Stimulated activated CD8-positive, alpha-beta memory T cell treated with anti-CD3 and anti-CD28 coated beads, Interleukin-15, amount 100 ng/mL, for 1 hour (primary cell): ENCODE measurements around the gene TAPBPL.
A peak's percentile ranks its signal among the peaks of the same experiment; 100 is the strongest.
"Not testable (repeated sequence)": the region's sequence is repeated elsewhere in the genome, so short reads cannot be mapped to it uniquely, and the experiment has no call there.

Source experiments
- DNase-seq: peaks from one replicate; pipeline ENCODE4 v3.0.0-alpha.2; 2020; ENCODE audit warnings: low read depth

TAPBPL gene

DNA sequence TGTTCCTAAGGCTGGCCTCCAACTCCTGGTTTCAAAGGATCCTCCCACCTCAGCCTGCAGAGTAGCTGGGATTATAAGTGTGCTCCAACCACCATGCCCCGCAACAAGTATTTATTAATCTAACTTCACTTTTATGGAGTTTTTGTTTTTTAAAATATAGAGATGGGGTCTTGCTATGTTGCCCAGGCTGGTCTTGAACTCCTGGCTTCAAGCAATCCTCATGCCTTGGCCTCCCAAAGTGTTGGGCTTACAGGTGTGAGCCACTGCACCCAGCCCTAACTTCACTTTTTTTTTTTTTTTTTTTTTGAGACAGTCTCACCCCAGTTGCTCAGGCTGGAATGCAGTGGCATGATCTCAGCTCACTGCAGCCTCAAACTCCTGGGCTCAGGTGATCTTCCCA lies 38.8 kb downstream of the TAPBPL start:
- not testable (repeated sequence) for DNase-seq

DNA sequence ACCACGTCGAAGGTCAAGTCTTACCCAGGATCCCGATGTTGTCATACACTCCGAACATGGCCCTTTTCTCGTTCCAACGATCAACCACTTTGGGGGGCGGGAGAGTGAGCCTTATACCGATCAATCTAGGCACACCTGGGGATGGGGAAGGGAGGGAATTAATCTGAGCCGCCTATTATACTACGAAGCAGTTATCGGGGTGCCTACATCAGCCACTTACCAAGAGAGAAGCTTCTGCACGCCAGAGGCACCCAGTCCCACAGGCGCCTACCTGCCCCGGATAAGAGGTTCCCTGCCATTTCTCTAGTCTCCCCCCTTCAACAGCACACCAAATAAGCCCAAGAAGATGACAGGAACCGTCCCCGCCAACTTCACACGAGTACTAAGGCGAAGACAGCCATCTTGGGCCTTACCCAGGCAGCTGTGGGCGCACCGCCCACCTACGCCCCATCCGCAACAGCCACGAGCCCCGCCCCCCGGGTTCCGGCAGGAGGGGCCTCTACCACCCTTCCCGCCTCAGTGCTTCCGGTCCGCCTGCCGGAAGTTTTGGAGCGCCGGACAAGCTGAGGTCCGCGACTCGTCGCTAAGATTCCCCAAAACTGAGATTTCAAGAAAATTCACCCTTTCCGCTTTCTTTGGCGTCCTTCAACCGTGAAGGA lies 41.1 kb downstream of the TAPBPL start, which contains the start of gene MRPL51:
Gene MRPL51, minus strand, starts transcription at position 425 of the 659 bp plus-strand sequence. Its CDS starts 126 bp downstream, at position 299.
- DNase-seq: peak; percentile 96

DNA sequence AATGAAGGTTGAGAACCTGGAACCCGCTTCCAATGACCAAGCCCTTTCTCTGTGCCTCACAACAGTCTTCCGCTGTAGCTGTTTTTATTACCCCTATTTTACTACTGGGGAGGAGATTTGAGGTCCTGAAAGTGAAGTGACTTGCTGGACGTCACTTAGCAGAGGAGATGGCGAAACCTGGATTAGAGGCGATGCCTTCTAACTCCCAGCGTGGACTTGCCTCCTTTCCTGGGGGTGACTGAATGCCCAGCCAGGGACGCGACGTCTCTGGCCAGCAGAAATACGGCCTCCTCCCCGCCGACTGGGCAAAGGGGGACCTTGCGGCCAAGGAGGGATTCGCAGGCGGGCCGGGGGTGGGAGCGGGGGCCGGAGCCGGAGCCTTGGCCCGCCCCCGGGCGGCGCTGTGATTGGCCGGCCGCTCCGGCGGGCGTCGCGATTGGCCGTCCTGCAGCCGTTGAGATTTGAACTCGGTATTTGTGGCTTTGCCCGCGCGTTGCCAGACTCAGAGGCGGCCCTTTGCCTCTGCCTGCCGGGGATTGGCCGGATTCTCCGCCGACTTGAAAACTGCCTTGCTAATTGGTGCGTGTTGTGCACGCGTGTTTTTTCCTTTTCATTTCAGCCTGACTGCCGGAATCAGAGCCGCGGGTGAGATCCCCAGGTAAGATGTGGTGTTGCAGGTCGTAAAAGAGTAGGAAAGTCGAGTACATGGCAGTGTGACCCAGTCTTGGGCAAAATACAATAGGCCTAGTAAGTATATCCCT lies 41.8 kb downstream of the TAPBPL start, which contains the start of gene NCAPD2:
Gene NCAPD2, plus strand, starts transcription at position 606 of the 761 bp plus-strand sequence. CDS start 997 bp downstream, outside the sequence.
- peak; percentile 83 for DNase-seq

DNA sequence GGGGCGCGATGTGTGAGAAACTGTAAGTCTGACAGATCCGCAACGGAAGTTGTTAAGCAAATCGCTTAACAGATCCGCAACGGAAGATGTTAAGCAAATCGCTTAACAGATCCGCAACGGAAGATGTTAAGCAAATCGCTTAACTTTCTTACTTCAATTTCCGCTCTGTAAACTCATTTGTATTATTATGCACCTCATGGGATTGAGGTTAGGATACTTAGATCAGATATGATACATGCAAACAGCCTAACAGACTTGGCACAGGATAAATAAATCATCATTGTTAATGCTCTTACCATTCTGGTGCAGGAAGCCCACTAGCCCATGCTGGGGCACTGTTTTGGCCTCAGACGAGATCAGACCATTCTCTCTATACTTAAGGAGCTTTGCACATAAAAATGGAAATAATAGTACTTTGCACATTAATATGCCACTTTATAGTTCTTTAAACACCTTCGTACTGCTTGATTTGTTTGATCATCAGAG lies 42.5 kb downstream of the TAPBPL start:
- no peak for DNase-seq

DNA sequence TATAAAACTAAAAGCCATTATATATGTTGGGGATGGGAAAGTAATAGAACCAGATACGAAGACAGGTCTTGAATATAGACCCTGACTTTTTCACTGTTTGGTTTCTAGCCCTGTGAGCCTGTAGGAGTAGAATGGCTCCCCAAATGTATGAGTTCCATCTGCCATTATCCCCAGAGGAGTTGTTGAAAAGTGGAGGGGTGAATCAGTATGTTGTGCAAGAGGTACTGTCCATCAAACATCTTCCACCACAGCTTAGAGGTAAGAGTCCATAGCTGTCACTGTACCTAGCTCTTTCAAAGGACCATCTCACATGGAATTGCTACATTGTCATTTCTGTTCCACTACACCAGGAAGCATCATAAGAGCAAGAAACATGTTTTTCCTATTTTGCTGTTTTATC lies 43.1 kb downstream of the TAPBPL start:
- DNase-seq: no peak

DNA sequence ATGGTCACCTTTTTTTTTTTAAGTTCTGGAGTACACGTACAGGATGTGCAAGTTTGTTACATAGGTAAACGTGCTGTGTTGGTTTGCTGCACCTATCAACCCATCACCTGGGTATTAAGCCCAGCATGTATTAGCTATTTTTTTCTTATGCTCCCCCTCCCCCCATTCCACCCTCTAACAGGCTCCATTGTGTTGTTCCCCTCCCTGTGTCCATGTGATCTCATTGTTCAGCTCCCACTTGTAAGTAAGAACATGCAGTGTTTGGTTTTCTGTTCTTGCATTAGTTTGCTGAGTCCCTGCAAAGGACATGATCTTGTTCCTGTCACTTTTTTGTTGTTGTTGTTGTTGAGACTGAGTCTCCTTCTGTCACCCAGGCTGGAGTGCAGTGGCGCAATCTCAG lies 45.4 kb downstream of the TAPBPL start:
- DNase-seq: not testable (repeated sequence)

DNA sequence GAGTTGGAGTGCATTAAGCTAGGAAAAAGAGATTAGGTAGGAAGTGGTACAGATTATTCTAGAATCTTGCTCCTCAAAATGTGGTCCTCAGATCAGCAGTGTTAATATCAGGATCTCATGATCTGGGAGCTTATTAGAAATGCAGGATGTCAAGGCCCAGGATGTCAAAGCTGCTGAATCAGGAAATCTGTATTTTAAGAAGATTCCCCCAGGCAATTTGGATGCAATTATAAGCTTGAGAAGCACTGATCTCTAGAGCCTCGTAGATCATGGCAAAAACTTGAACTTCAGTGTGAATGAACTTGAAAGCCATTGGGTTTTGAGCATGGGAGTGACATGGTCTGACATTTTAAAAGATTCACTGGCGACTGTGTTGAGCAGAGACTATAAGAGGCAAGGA lies 48.6 kb downstream of the TAPBPL start:
- DNase-seq: no peak

DNA sequence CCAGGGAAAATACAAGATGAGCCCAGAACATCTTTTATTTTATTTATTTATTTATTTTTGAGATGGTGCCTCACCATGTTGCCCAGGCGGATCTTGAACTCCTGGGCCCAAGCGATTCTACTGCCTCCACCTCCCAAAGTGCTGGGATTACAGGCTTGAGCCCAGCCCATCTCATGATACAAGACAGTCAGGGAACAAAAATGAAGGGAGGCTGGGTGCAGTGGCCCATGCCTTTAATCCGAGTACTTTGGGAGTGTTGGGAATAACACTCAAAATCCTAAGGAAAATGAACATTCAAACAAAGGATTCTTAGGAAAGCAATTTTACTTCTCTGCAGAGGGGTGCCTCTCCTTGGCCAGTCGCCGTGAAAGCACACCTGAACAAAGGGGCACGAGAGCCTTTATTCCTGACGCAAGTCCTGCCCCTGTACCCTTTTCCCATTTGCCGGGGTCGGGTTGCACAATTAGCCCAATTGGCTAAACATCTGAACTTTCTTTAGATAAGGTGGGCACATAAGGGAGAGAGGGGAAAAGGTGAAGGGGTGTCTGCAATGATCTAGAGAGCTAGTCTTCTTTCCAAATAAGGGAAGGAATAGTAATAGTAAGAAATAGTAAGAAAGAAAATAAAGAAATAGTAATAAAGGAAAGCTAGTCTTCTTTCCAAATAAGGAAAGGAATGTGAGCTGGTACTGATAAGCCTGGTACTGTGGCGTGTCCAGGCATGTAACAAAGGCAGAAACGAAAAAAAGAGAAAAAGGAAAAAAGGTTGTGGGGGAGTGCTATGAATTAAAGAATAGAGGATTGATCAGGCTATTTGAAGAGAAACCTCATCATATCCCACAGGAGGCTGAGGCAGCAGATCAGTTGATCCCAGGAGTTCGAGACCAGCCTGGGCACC lies 55.5 kb downstream of the TAPBPL start:
- no peak for DNase-seq

DNA sequence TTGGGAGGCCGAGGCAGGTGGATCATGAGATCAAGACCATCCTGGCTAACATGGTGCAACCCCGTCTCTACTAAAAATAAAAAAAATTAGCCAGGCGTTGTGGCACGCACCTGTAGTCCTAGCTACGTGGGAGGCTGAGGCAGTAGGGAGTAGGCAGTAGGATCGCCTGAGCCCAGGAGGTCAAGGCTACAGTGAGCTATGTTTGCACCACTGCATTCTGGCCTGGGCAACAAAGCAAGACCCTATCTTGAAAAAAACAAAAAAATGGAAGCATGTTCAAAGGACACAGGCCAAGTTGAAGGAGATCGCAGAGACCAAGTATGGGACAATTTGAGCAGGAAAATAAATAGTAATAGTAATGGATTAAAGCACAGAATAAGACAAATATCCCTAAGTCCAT lies 56.2 kb downstream of the TAPBPL start:
- DNase-seq: no peak
